IMR-90 (cell line): ENCODE measurements around the gene ACACB. TPM values are rescaled to one million over a fixed set of nuclear protein-coding genes. Genes with fewer than 3 reads are reported as not detected.

Experiments
- ATAC-seq: fragments of 200-7000 bp; cut with Tn5 transposase; 2 replicates; pipeline ENCODE4 v1.9.1; 2020; ENCODE audit warnings: low read depth, mild to moderate bottlenecking, moderate library complexity
- BruUV-seq: library from RNA; stranded (reverse); fragments of 400-500 nt; replicated peaks from 2 replicates; lab custom pipeline; 2021; lab: Mats Ljungman, UMichigan
- CTCF ChIA-PET: fragments of 300-600 bp; formaldehyde crosslinking; extraction: SDS; loops from one replicate; lab custom pipeline; 2021; ENCODE audit warnings: antibody characterized with exemption; lab: Yijun Ruan, JAX
- POLR2A ChIA-PET: fragments of 300-600 bp; sonication (Branson Sonifier 250); formaldehyde crosslinking; loops from one replicate; lab custom pipeline; 2022; ENCODE audit warnings: antibody characterized with exemption; ENCODE audit not compliant: unreplicated experiment; lab: Charles Lee
- DNase-seq: peaks from one replicate; pipeline ENCODE4 v3.0.0; 2013
- H2AFZ ChIP-seq: replicated peaks from 2 replicates; pipeline ENCODE3; 2013; ENCODE audit warnings: low read length, mild to moderate bottlenecking; ENCODE audit not compliant: poor library complexity
- H2AK5ac ChIP-seq: 2 replicates; pipeline ENCODE4 v1.6.1; 2013; ENCODE audit warnings: low read depth, low read length, inconsistent platforms
- H2AK9ac ChIP-seq: replicated peaks from 2 replicates; pipeline ENCODE3; 2013; ENCODE audit warnings: mild to moderate bottlenecking, low read depth, low read length, moderate library complexity; ENCODE audit not compliant: poor library complexity
- H2BK120ac ChIP-seq: 2 replicates; pipeline ENCODE4 v1.6.1; 2013; ENCODE audit warnings: low read depth, low read length, inconsistent platforms
- H2BK15ac ChIP-seq: 3 replicates; pipeline ENCODE4 v1.6.1; 2013; ENCODE audit warnings: low read depth, low read length, inconsistent platforms
- H2BK20ac ChIP-seq: 2 replicates; pipeline ENCODE4 v1.6.1; 2013; ENCODE audit warnings: low read depth, mild to moderate bottlenecking, inconsistent platforms, low read length, moderate library complexity
- H2BK5ac ChIP-seq: 2 replicates; pipeline ENCODE4 v1.6.1; 2013; ENCODE audit warnings: mild to moderate bottlenecking, low read depth, low read length, inconsistent platforms; ENCODE audit not compliant: poor library complexity, severe bottlenecking
- H3K14ac ChIP-seq: replicated peaks from 2 replicates; pipeline ENCODE4 v1.6.1; 2013; ENCODE audit warnings: low read depth, low read length, inconsistent platforms
- H3K18ac ChIP-seq: 2 replicates; pipeline ENCODE4 v1.6.1; 2013; ENCODE audit warnings: low read depth, low read length, control low read depth
- H3K23ac ChIP-seq: 2 replicates; pipeline ENCODE4 v1.6.1; 2013; ENCODE audit warnings: low read depth, low read length, inconsistent platforms
- H3K27ac ChIP-seq: 2 replicates; pipeline ENCODE4 v1.5.1; 2013; ENCODE audit warnings: mild to moderate bottlenecking, control low read depth, low read length; ENCODE audit not compliant: insufficient read depth
- H3K27me3 ChIP-seq: 2 replicates; pipeline ENCODE4 v1.6.1; 2013; ENCODE audit warnings: low read length; ENCODE audit not compliant: control insufficient read depth, insufficient read depth
- H3K36me3 ChIP-seq: 2 replicates; pipeline ENCODE4 v1.6.1; 2013; ENCODE audit warnings: low read length, mixed read lengths; ENCODE audit not compliant: control insufficient read depth, insufficient read depth
- H3K4ac ChIP-seq: 2 replicates; pipeline ENCODE4 v1.6.1; 2013; ENCODE audit warnings: low read depth, low read length, inconsistent platforms
- H3K4me1 ChIP-seq: 2 replicates; pipeline ENCODE4 v1.6.1; 2013; ENCODE audit warnings: low read length, mixed read lengths; ENCODE audit not compliant: control insufficient read depth, insufficient read depth
- H3K4me2 ChIP-seq: 2 replicates; pipeline ENCODE4 v1.6.1; 2013; ENCODE audit warnings: low read depth, mild to moderate bottlenecking, control low read depth, low read length, moderate library complexity
- H3K4me3 ChIP-seq: 2 replicates; pipeline ENCODE4 v1.5.1; 2013; ENCODE audit warnings: low read depth, mild to moderate bottlenecking, control low read depth, low read length, moderate library complexity; ENCODE audit not compliant: insufficient read depth
- H3K56ac ChIP-seq: 2 replicates; pipeline ENCODE4 v1.6.1; 2013; ENCODE audit warnings: low read length, inconsistent platforms; ENCODE audit not compliant: insufficient read depth; ENCODE audit errors: extremely low read depth
- H3K79me1 ChIP-seq, 2 experiments: 2 replicates each; pipeline ENCODE4 v1.6.1; 2013; ENCODE audit warnings: low read length in 2 of 2, inconsistent platforms in 1 of 2, low read depth in 1 of 2
- H3K9ac ChIP-seq: 2 replicates; pipeline ENCODE4 v1.6.1; 2013; ENCODE audit warnings: low read depth, low read length, control low read depth
- H3K9me1 ChIP-seq: 2 replicates; pipeline ENCODE4 v1.6.1; 2013; ENCODE audit warnings: low read length, inconsistent platforms; ENCODE audit not compliant: insufficient read depth
- H3K9me3 ChIP-seq: 2 replicates; pipeline ENCODE4 v1.6.1; 2013; ENCODE audit warnings: low read length; ENCODE audit not compliant: control insufficient read depth, insufficient read depth
- H4K20me1 ChIP-seq: 2 replicates; pipeline ENCODE4 v1.6.1; 2013; ENCODE audit warnings: low read length, inconsistent platforms; ENCODE audit not compliant: insufficient read depth
- H4K5ac ChIP-seq: 2 replicates; pipeline ENCODE4 v1.6.1; 2013; ENCODE audit warnings: mild to moderate bottlenecking, low read depth, low read length, control low read depth
- H4K8ac ChIP-seq, 2 experiments: 2 replicates each; pipeline ENCODE4 v1.6.1; 2013; ENCODE audit warnings: low read depth in 2 of 2, low read length in 2 of 2, control low read depth in 1 of 2, inconsistent platforms in 1 of 2
- H4K91ac ChIP-seq: 2 replicates; pipeline ENCODE4 v1.6.1; 2013; ENCODE audit warnings: low read depth, low read length, inconsistent platforms; ENCODE audit not compliant: insufficient read depth
- BHLHE40 ChIP-seq: fragments of 150-350 bp; IDR thresholded peaks from 2 replicates; pipeline ENCODE4 v1.6.1; 2016; ENCODE audit warnings: mild to moderate bottlenecking, low read depth, low read length
- CEBPB ChIP-seq: IDR thresholded peaks from 2 replicates; pipeline ENCODE4 v1.6.1; 2012; ENCODE audit warnings: low read depth, low read length, improper control_type of control experiment
- CHD1 ChIP-seq: IDR thresholded peaks from 2 replicates; pipeline ENCODE4 v1.6.1; 2012; ENCODE audit warnings: low read depth, low read length, improper control_type of control experiment
- FOS ChIP-seq: fragments of 150-350 bp; IDR thresholded peaks from 2 replicates; pipeline ENCODE4 v1.6.1; 2016; ENCODE audit warnings: low read depth, low read length
- MAFK ChIP-seq: IDR thresholded peaks from 2 replicates; pipeline ENCODE4 v1.6.1; 2012; ENCODE audit warnings: low read depth, low read length, improper control_type of control experiment
- MAZ ChIP-seq: IDR thresholded peaks from 2 replicates; pipeline ENCODE4 v1.6.1; 2012; ENCODE audit warnings: low read depth, mild to moderate bottlenecking, low read length, improper control_type of control experiment, moderate library complexity, borderline replicate concordance
- MXI1 ChIP-seq: IDR thresholded peaks from 2 replicates; pipeline ENCODE4 v1.6.1; 2012; ENCODE audit warnings: low read depth, mild to moderate bottlenecking, low read length, moderate library complexity, borderline replicate concordance
- NFE2L2 ChIP-seq: fragments of 150-350 bp; IDR thresholded peaks from 2 replicates; pipeline ENCODE4 v1.6.1; 2016; ENCODE audit warnings: low read depth, mild to moderate bottlenecking, low read length
- POLR2A ChIP-seq: IDR thresholded peaks from 2 replicates; pipeline ENCODE4 v1.6.1; 2012; ENCODE audit warnings: mild to moderate bottlenecking, low read depth, low read length
- RAD21 ChIP-seq: IDR thresholded peaks from 2 replicates; pipeline ENCODE4 v1.6.1; 2012; ENCODE audit warnings: low read length, improper control_type of control experiment
- RCOR1 ChIP-seq: IDR thresholded peaks from 2 replicates; pipeline ENCODE4 v1.6.1; 2012; ENCODE audit warnings: mild to moderate bottlenecking, low read length, improper control_type of control experiment; ENCODE audit not compliant: insufficient replicate concordance
- RFX5 ChIP-seq: IDR thresholded peaks from 2 replicates; pipeline ENCODE4 v1.8.0; 2012; ENCODE audit warnings: low read depth, mild to moderate bottlenecking, low read length, moderate library complexity
- SMC3 ChIP-seq: fragments of 150-350 bp; IDR thresholded peaks from 2 replicates; pipeline ENCODE4 v1.6.1; 2016; ENCODE audit warnings: low read depth, mild to moderate bottlenecking, antibody characterized with exemption, low read length, moderate library complexity
- WGBS, 2 experiments: methylation state at CpG; one replicate each; pipeline versions ENCODE4 v1.1.5 to v1.1.7; 2013; ENCODE audit warnings: missing lambda C conversion rate in 2 of 2; ENCODE audit not compliant: insufficient read length in 1 of 2; ENCODE audit errors: extremely low coverage in 2 of 2; 5-methylcytosine and 5-hydroxymethylcytosine counted together
- dilution Hi-C: fragments of 300-500 bp; cut with HindIII; formaldehyde crosslinking; loops from one replicate; pipeline ENCODE4 v1.14.3; 2018; ENCODE audit warnings: low sequenced_read_pairs; ENCODE audit not compliant: unreplicated experiment
- in situ Hi-C: fragments of 300-500 bp; cut with MboI; formaldehyde crosslinking; loops from 3 replicates; pipeline ENCODE4 v1.14.3; 2019; ENCODE audit warnings: low sequenced_read_pairs, inconsistent platforms, mixed read lengths
- intact Hi-C: fragments of 100-400 bp; cut with micrococcal nuclease; formaldehyde crosslinking; loops from 2 replicates; pipeline ENCODE4 v1.10.0; 2022
- polyA plus RNA-seq, 3 experiments: library from polyadenylated mRNA; depleted of rRNA; stranded (reverse); fragments of >200 nt; gene quantifications; 2 replicates each; pipeline ENCODE4 v1.2.3, GENCODE V29; 2012; ENCODE audit warnings: low replicate concordance in 1 of 3
- total RNA-seq: library from RNA; depleted of rRNA; stranded (reverse); fragments of >200 nt; gene quantifications from 2 replicates; pipeline ENCODE4 v1.2.3, GENCODE V29; 2012
- TF ChIP-seq, protein P1 (sequence below): conservative IDR thresholded peaks from 2 replicates; pipeline ENCODE4 v1.5.1; 2012; ENCODE audit warnings: mild to moderate bottlenecking, low read depth, low read length, improper control_type of control experiment
- TF ChIP-seq, protein P2 (sequence below): fragments of 150-350 bp; IDR thresholded peaks from 2 replicates; pipeline ENCODE4 v1.6.1; 2017; ENCODE audit warnings: mild to moderate bottlenecking, antibody characterized with exemption, low read length, low read depth
- TF ChIP-seq, protein P3 (sequence below): fragments of 150-350 bp; IDR thresholded peaks from 2 replicates; pipeline ENCODE4 v1.6.1; 2016; ENCODE audit warnings: low read depth, mild to moderate bottlenecking, low read length, moderate library complexity, borderline replicate concordance

Gene ACACB
- total and polyA plus RNA-seq, 2 of the 4 experiments (the other 2 are of a cell fraction), result 2.0 to 2.1 TPM

DNA sequence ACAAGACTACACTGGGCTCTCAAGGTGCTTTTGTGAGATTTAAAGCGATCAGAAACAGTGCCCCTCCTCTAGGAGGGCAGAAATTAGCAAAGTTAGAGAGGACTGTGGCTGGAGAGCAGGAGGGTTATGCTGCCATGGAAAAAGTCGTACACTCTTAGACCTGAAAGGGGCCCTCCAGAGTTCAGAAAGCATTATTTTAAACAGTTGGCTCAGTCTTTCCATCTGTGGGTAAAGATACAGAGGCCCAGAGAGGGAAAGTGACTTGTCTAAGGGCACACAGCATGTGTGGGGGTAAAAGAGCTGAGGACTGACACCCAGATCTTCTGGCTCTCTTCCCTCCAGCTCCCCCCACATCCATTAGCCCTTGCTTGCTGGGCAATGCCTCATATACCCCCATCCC is 145.6 kb downstream of the ACACB start:
- no peak for DNase-seq
- in situ Hi-C loops, result loop anchor here (5.0 kb wide), 1 partner anchor 130 kb away; no protein-coding TSS in a partner anchor

More for the DNA sequence above, 145.6 kb downstream of the ACACB start:
- Histone ChIP-seq H2BK5ac (no peak overlapping the region), H2BK15ac (no peak overlapping the region), H3K79me1 (no peaks in the 10 kb centered on the region), H4K5ac (no peak overlapping the region), H4K91ac (no peak overlapping the region), H2BK20ac (no peak overlapping the region), H2AK5ac (no peak overlapping the region), H3K23ac (no peak overlapping the region), H2AK9ac (no peak overlapping the region), H4K8ac (no peak overlapping the region), H3K36me3 (peaks cover 5% of the 10 kb centered on the region; the same call in 1 of the 2 replicates), H3K56ac (no peak overlapping the region), H4K20me1 (no peaks in the 10 kb centered on the region), H3K9me3 (no peaks in the 10 kb centered on the region), H3K4me1 (no peaks in the 10 kb centered on the region), H2BK120ac (no peak overlapping the region), H3K18ac (no peak overlapping the region), H3K4me2 (no peak overlapping the region), H3K9me1 (no peaks in the 10 kb centered on the region), H3K4ac (no peak overlapping the region), H3K27ac (no peak overlapping the region), H3K14ac (no peak overlapping the region), H3K4me3 (no peak overlapping the region), H3K27me3 (no peaks in the 10 kb centered on the region), H3K9ac (no peak overlapping the region), H2AFZ (no peak overlapping the region)
- intact Hi-C loops, result no loop called here
- BruUV-seq, result no TSS peak
- dilution Hi-C loops, result no loop called here
- POLR2A ChIA-PET, result no interaction called here
- TF ChIP-seq, protein P1, sequence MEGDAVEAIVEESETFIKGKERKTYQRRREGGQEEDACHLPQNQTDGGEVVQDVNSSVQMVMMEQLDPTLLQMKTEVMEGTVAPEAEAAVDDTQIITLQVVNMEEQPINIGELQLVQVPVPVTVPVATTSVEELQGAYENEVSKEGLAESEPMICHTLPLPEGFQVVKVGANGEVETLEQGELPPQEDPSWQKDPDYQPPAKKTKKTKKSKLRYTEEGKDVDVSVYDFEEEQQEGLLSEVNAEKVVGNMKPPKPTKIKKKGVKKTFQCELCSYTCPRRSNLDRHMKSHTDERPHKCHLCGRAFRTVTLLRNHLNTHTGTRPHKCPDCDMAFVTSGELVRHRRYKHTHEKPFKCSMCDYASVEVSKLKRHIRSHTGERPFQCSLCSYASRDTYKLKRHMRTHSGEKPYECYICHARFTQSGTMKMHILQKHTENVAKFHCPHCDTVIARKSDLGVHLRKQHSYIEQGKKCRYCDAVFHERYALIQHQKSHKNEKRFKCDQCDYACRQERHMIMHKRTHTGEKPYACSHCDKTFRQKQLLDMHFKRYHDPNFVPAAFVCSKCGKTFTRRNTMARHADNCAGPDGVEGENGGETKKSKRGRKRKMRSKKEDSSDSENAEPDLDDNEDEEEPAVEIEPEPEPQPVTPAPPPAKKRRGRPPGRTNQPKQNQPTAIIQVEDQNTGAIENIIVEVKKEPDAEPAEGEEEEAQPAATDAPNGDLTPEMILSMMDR, result no peak
- TF ChIP-seq POLR2A (no peak), FOS (no peak), SMC3 (no peak), NFE2L2 (no peak), BHLHE40 (no peak), CHD1 (no peak), RFX5 (no peak), RAD21 (no peak), RCOR1 (no peak), MAFK (no peak), MAZ (no peak), CEBPB (no peak), MXI1 (no peak)
- TF ChIP-seq, protein P2, sequence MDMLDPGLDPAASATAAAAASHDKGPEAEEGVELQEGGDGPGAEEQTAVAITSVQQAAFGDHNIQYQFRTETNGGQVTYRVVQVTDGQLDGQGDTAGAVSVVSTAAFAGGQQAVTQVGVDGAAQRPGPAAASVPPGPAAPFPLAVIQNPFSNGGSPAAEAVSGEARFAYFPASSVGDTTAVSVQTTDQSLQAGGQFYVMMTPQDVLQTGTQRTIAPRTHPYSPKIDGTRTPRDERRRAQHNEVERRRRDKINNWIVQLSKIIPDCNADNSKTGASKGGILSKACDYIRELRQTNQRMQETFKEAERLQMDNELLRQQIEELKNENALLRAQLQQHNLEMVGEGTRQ, result no peak
- TF ChIP-seq, protein P3, sequence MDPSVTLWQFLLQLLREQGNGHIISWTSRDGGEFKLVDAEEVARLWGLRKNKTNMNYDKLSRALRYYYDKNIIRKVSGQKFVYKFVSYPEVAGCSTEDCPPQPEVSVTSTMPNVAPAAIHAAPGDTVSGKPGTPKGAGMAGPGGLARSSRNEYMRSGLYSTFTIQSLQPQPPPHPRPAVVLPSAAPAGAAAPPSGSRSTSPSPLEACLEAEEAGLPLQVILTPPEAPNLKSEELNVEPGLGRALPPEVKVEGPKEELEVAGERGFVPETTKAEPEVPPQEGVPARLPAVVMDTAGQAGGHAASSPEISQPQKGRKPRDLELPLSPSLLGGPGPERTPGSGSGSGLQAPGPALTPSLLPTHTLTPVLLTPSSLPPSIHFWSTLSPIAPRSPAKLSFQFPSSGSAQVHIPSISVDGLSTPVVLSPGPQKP, result no peak
- WGBS, 2 experiments, result 83% methylated on average over 1 of the region's 2 CpGs; no CpG with 5 or more reads in 1 of the 2 experiments
- ATAC-seq, result no peak
- CTCF ChIA-PET, result interaction anchor here (1.0 to 1.4 kb wide), 2 partner anchors 124 to 132 kb away, joined by 3 to 4 read pairs; no protein-coding TSS in a partner anchor
